Measurements from ENCODE around the gene NTSR1. TPM values are rescaled to one million over a fixed set of nuclear protein-coding genes. Genes with fewer than 3 reads are reported as not detected.

The NTSR1 gene
- total and polyA plus RNA-seq, 11 donors: 0.01 to 0.32 (median 0.07) TPM; not detected in 7

DNA sequence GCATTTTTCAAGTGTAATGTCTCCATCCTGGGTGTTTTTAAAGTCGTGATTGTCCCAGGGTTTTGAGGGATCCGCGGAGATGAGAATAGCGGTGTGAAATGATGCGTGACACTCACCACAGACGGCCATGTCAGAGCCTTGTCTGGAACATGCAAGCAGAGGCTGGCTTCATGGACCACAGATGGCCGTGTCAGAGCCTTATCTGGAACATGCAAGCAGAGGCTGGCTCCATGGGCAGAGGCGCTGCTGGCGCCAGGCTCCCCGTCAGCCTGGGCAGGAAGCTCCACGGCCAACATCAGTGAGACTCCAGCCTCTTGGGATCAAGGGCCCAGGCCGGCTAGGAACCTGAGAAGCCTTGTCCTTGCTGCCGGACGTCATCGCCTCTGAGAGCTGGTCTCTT is 80.0 kb downstream of the NTSR1 start:
- no peaks in the 10 kb centered on the region for H3K27me3 ChIP-seq
- no peak overlapping the region for H3K4me3 ChIP-seq
- H3K4me1 ChIP-seq: peaks cover 0 to 13% (median 5%) of the 10 kb centered on the region in 12 donors
- no peak for ATAC-seq
- 66 to 73% (median 67%) methylated on average over 9 to 15 of the region's 15 CpGs for WGBS, 4 donors
- no peaks in the 10 kb centered on the region for H3K9me3 ChIP-seq
- no peak overlapping the region for H3K27ac ChIP-seq
- no peak for TF ChIP-seq POLR2A (IDR thresholded peaks at IDR 0.05)
- TF ChIP-seq, protein P1, sequence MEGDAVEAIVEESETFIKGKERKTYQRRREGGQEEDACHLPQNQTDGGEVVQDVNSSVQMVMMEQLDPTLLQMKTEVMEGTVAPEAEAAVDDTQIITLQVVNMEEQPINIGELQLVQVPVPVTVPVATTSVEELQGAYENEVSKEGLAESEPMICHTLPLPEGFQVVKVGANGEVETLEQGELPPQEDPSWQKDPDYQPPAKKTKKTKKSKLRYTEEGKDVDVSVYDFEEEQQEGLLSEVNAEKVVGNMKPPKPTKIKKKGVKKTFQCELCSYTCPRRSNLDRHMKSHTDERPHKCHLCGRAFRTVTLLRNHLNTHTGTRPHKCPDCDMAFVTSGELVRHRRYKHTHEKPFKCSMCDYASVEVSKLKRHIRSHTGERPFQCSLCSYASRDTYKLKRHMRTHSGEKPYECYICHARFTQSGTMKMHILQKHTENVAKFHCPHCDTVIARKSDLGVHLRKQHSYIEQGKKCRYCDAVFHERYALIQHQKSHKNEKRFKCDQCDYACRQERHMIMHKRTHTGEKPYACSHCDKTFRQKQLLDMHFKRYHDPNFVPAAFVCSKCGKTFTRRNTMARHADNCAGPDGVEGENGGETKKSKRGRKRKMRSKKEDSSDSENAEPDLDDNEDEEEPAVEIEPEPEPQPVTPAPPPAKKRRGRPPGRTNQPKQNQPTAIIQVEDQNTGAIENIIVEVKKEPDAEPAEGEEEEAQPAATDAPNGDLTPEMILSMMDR (IDR thresholded peaks at IDR 0.05): no peak
- no peak for DNase-seq
- intact Hi-C loops (cut with DNase I): loop anchor here in 1 of 10 donors (10.0 kb wide), 1 partner anchor 284 kb away; no protein-coding TSS in a partner anchor
- H3K36me3 ChIP-seq: no peaks in the 10 kb centered on the region

DNA sequence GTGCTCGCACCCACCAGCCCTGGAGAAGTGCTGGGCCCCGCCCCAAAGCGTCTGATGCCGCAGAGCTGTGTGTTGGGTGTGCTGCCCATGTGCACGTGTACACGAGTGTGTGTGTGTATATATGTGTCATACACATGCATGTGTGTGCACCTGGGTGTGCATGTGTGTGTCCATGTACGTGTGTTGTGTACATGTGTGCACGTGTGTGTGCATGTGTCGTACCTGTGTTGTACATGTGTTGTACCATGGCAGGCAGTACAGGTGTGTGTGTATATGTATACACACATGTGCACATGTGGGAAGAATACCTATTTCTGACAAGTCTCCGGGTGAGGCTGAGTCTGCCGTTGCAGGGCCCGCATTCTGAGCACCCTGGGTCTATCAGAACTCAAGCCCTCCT is 81.4 kb downstream of the NTSR1 start:
- TF ChIP-seq, protein P1 (IDR thresholded peaks at IDR 0.05): no peak
- TF ChIP-seq POLR2A (IDR thresholded peaks at IDR 0.05): no peak
- intact Hi-C loops (cut with DNase I): loop anchor here (2.0 to 10.0 kb wide), 11 partner anchors 121 to 488 kb away; partner anchors contain the start of genes ADRM1 (in 2 of the 10) and CABLES2 (in 2 of the 10)
- ATAC-seq: no peak

DNA sequence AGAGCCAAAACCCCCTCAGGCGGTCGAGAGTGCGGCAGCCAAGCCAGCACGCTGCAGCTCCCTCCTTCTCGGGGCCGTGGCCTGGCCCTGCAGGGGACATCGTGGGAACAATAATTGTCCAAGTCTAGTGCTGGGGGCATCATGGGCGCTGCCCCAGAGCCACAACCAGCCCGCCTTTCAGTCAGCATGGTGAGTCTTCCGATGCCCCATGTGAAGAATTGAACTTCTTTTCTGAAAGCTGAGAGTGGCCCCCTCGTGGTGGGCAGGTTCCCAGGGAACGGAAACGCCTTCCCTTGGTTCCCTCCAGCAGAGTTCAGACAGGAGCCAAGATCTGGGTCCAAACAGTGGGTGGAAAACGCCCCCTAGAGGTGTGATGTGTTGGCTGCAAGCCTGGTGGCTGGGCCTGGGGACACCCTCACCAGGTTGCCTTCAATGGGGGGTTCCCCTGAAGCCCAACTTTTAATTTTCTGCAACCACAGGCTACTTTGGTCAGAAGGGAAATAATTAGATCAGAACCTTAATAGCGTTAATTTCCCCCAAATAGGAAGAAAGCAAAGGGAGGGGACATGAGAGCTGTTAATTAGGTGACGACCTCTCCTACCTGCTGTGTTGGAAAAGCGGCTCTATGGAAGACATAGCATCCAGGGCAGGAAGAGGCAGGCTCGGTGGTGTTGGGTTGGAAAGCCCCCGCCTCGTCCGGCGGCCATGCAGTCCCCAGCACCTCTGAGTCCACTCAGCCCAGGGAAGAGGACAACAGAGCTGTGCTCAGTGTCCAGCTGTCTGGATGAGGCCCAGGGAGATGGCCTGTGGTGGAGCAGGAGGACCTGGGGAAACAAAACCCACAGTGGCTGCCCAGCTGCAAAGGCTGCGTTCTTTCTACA is 82.9 kb downstream of the NTSR1 start:
- H3K27me3 ChIP-seq: no peaks in the 10 kb centered on the region
- DNase-seq: peak; percentile 73 to 83 (median 79)
- intact Hi-C loops (cut with DNase I): loop anchor here (1.0 to 10.0 kb wide), 13 partner anchors 123 to 489 kb away; partner anchors contain the start of genes ADRM1 (in 2 of the 10) and CABLES2 (in 2 of the 10)
- no peak overlapping the region for H3K27ac ChIP-seq
- 30 to 39% (median 36%) methylated on average over 19 to 23 of the region's 23 CpGs for WGBS, 4 donors
- peak in 2 of 4 donors; percentile 22 to 31 for ATAC-seq
- H3K36me3 ChIP-seq: no peaks in the 10 kb centered on the region
- H3K9me3 ChIP-seq: no peaks in the 10 kb centered on the region
- H3K4me1 ChIP-seq: peaks cover 0 to 35% (median 15%) of the 10 kb centered on the region in 12 donors
- TF ChIP-seq, protein P1 (IDR thresholded peaks at IDR 0.05): peak; percentile 84 to 94 (median 90)
- TF ChIP-seq POLR2A (IDR thresholded peaks at IDR 0.05): no peak
- H3K4me3 ChIP-seq: no peak overlapping the region

More for the DNA sequence above, 81.4 kb downstream of the NTSR1 start:
- no peaks in the 10 kb centered on the region for H3K27me3 ChIP-seq
- peaks cover 0 to 24% (median 14%) of the 10 kb centered on the region in 12 donors for H3K4me1 ChIP-seq
- no peak overlapping the region for H3K27ac ChIP-seq
- H3K9me3 ChIP-seq: no peaks in the 10 kb centered on the region
- no peak for DNase-seq
- H3K4me3 ChIP-seq: no peak overlapping the region
- whole genome bisulfite sequencing, 4 donors: 84 to 95% (median 92%) methylated on average over 12 of the region's 12 CpGs
- no peaks in the 10 kb centered on the region for H3K36me3 ChIP-seq

Measured in heart left ventricle (tissue), 16 donors.